Stimulated activated CD4-positive, alpha-beta T cell treated with anti-CD3 and anti-CD28 coated beads, Interleukin-12 subunit alpha, Interleukin-12 subunit beta, amount 100 ng/mL, for 4 hours (primary cell): ENCODE data around the gene SLC8A2.
A peak's percentile ranks its signal among the peaks of the same experiment; 100 is the strongest.
"Not testable (repeated sequence)": the region's sequence is repeated elsewhere in the genome, so short reads cannot be mapped to it uniquely, and the experiment has no call there.

Experiments used
- DNase-seq: peaks from one replicate; pipeline ENCODE4 v3.0.0-alpha.2; 2020

SLC8A2 gene

DNA sequence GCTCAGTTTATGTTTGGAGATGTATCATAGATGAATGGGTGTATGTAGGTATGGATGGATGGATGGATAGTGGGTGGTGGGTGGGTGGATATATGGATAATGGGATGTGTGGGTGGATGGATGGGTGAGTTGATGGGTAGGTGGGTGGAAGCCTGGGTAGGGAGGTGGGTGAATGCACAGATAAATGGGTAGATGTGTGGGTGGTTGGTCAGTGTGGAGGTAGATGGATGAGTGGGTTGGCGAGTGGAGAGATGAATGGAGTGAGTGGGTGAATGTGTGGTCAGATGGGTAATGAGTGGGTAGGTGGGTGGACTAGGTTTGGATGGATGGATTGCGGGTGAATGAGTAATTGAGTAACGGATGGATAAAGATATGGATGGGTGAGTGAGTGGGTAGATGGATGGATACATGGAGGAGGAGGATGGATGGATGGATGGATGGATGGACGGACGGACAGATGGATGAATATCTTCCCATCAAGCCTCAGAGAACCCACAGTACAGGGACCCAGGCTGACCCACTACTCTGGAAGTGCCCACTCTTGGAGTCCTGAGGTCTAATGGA is 65.8 kb downstream of the SLC8A2 start:
- no peak for DNase-seq

DNA sequence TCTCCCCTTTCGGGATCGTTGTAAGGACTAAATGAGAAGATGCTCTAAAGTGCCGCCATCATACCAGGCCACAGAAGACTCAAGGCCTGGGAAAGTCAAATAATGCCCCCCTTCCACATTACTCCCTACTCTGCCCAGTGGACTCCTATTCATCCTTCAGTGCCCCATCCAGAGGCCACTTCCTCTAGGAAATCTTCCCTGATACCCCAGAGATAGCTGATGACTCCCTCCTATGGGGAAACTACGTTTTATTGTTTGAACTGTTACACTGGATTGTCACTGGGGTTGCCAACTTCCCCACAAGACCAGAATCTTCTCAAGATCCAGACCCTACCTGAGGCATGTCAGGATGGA is 66.5 kb downstream of the SLC8A2 start:
- no peak for DNase-seq

DNA sequence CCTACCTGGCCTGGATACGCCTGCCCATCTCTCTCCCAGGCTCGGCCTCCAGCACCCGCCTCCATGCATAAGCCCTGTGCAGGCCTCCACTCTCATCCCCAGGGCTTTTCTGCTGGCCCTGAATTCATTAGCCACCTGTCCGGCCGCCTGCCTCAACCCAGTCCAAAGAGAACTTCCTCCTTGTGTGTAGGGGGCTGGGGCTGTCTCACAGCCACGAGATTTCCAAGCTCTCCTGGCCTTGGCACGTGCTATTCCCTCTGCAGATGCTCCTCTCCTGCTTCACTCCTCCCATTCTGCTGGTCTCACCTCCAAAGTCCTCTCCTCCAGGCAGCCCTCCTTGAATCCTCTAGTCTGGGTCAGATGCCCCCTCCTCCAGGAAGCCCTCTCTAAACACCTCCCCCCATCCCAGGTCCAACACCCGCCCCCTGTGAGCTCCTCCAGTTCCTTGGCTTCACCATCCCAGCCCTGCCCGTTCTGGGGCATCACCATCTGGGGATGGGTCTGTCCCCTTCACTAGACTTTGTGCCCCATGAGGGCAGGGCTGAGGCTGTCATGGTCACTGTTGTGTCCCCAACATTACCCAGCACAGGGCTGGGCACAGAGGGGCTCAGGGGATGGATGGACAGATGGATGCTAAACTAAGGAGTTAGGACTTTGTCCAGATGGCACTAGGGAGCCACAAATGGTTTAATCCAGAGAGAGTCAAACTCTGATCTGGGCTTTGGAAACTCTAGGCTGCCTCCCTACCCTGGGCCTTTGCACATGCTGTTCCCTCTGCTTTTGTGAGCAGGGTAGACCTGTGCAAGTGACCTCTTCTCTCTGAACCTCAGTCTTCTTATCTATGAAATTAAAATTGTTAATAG is 67.1 kb downstream of the SLC8A2 start:
- DNase-seq = no peak

DNA sequence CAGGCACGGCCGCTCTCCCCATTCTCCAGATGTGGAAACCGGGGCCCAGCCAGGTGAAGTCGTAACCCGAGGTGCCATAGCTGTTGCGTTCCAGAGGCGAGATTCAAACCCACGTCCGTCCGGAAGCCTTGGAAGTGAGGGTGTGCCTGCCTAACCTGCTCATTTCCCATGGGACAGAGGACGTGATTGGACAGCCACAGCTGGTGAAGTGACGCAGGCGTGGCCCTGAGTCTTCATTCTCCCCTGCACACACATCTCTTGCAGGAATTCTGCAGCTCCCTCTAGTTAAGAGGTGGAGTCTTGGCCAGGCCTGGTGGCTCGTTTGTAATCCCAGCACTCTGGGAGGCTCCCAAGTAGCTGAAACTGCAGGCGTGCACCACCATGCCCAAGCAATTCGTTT is 69.2 kb downstream of the SLC8A2 start:
- no peak for DNase-seq

DNA sequence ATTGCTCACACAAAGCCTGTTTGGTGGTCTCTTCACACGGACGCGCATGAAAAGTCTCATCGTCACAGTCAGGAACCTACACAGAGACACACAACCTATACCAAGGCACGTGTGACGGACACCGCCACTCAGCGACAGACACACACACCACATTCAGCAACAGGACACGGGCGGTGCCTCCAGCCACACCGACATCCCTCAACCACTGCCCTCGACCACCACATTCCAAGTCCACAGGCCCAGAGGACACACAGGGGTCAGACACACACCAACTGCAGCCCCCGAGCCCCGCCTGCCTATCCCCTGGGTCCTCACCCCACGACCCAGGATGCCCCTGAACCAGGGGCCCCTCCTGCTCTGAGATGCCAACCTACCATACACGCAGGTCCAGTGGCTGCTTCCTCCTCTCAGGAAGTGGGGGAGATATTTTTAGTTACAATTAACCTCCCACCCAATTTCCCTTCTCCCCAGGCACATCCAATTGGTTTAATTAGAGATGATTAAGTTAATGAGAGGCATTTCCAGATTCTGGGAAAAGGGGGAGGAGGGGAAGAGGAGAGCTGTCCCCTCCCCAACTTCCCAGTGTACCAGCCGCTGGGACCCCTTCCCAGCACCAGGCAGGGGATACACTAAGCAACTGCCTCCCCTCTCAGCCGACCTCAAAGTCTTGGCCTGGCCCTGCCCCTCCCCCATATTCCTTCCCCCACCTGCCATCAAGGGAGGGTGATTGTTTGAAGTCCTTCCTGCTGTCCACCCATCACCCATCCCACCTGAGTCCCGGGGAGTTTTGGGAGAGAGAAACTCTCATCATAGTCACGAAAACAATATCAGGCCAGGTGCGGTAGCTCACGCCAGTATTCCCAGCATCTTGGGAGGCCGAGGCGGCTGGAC is 72.7 kb downstream of the SLC8A2 start:
- DNase-seq = no peak

DNA sequence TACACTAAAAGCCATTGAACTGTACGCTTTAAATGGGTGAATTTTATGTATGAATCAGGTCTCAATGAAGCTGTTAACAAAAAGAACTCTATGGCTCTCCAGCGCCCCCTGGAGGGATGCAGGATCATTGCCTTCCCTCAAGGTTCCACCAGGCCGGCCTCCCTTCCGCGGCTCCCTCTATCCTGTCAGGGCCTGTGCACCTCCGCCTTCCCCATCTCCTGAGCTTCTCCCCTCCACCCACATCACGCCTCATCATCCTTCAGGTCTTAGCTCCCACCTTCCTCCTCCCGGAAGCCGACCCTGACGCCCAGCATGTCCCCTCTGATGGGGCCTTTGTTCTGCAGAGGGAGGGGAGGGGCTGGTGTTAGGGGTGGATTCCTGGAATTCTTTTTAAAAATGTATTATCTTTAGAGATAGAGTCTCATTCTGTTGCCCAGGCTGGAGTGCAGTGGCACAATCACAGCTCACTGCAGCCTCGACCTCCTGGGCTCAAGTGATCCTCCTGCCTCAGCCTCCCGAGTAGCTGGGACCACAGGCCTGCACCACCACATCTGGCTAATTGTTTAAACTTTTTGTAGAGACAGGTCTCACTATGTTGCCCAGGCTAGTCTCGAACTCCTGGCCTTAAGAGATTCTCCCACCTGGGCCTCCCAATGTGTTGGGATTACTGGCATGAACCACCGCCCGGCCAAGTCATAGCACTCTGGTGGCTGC is 80.0 kb downstream of the SLC8A2 start:
- DNase-seq = peak; percentile 81

DNA sequence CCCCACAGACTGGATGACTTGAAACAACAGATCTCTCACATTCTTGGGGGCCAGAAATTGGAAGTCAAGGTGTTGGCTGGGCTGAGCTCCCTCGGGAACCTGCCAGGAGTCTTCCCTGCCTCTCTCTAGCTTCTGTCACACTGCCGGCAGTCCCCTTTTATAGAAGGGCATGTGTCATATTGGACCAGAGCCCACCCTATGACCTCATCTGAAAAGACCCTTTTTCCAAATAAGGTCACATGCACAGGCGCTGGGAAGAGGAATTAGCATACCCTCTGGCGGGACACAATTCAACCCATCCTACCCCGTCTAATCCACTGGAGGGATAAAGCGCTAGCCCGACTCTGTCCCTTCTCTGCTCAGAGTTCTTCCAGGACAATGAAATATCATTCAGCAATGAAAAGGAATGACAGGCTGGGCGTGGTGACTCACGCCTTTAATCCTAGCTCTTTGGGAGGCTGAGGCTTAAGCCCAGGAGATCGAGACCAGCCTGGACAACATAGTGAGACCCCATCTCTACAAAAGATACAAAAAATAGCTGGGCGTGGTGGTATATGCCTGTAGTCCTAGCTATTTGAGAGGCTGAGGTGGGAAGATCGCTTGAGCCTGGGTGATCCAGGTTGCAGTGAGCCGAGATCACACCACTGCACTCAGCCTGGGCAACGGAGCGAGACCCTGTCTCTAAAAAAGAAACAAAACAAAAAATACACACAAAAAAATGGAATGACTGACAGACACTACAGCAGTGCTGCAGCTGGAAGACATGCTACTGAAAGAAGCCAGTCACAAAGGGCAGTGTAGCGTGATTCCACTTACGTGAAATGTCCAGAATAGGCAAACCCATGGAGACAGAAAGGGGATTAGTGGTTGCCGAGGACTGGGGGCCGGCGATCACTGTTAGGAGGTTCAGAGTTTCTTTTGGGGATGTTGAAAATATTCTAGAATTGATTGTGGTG is 80.9 kb downstream of the SLC8A2 start:
- no peak for DNase-seq

DNA sequence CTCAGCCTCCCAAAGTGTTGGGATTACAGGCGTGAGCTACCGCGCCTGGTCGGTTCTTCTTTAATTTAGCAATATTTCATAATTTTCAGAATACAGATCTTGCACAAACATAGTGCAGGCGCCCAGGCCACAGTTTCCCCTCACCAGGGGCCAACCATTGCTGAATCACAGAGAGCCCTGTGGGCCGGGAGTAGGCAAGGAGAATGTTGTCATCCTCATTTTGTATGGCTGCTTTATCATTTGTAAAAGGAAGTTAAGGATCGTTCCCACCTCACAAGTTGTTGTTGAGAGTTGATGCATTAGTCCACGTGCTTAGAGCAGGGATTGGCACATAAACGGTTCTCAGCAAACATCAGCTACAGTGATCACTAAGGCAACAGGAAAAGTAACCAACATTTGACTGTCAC is 82.5 kb downstream of the SLC8A2 start:
- DNase-seq = no peak

DNA sequence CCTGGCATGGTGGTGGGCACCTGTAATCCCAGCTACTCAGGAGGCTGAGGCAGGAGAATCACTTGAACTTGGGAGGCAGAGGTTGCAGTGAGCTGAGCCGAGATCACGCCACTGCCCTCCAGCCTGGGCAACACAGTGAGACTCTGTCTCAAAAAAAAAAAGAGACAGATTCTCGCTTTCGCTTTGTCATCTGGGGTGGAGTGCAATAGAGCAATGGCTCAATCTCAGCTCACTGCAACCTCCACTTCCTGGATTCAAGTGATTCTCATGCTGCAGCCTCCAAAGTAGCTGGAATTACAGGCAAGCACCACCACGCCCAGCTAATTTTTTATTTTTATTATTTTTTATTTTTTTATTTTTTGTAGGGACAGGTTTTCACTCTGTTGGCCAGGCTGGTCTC is 83.0 kb downstream of the SLC8A2 start:
- not testable (repeated sequence) for DNase-seq

DNA sequence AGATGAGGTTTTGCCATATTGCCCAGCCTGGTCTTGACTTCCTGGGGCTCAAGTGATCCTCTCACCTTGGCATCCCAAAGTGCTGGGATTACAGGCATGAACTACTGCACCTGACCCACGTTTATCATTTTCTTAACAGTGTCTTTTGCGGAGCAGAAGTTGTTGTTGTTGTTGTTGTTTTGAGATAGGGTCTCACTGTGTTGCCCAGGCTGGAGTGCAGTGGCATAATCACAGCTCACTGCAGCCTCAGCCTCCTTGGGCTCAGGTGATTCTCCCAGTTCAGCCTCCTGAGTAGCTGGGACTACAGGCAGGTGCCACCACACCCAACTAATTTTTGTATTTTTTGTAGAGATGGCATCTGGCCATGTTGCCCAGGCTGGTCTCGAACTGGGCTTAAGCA is 84.1 kb downstream of the SLC8A2 start:
- DNase-seq = not testable (repeated sequence)

DNA sequence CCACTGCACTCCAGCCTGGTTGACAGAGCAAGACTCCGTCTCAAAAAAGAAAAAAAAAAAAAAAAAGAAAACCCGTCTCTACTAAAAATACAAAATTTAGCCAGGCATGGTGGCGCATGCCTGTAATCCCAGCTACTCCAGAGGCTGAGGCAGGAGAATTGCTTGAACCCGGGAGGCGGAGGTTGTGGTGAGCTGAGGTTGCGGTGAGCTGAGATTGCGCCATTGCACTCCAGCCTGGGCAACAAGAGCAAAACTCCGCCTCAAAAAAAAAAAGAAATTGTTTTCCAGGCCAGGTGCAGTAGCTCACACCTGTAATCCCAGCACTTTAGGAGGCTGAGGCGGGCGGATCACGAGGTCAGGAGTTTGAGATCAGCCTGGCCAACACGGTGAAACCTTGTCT is 85.1 kb downstream of the SLC8A2 start:
- not testable (repeated sequence) for DNase-seq

DNA sequence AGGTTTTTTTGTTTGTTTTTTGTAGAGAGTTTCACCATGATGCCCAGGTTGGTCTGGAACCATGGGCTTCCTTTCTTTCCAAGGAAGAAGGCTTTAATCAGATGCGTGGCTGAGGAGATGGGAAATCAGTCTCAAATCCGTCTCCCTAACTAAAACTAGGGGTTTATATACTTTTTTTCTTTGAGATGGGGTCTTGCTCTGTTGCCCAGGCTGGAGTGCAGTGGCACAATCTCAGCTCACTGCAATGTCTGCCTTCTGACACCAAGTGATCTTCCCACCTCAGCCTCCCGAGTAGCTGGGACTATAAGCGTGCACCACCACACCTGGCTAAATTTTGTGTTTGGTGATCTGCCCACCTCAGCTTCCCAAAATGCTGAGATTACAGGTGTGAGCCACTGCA is 87.2 kb downstream of the SLC8A2 start:
- not testable (repeated sequence) for DNase-seq

DNA sequence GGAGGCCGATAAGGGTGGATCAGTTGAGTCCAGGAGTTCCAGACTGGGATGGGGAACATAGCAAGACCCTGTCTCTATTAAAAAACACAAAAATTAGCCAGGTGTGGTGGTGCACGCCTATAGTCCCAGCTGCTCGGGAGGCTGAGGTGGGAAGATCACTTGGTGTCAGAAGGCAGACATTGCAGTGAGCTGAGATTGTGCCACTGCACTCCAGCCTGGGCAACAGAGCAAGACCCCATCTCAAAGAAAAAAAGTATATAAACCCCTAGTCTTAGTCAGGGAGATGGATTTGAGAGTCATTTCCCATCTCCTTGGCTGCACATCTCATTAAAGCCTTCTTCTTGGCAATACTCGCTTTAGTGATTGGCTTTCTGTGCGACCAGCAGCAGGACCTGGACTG is 87.8 kb downstream of the SLC8A2 start:
- DNase-seq = not testable (repeated sequence)

DNA sequence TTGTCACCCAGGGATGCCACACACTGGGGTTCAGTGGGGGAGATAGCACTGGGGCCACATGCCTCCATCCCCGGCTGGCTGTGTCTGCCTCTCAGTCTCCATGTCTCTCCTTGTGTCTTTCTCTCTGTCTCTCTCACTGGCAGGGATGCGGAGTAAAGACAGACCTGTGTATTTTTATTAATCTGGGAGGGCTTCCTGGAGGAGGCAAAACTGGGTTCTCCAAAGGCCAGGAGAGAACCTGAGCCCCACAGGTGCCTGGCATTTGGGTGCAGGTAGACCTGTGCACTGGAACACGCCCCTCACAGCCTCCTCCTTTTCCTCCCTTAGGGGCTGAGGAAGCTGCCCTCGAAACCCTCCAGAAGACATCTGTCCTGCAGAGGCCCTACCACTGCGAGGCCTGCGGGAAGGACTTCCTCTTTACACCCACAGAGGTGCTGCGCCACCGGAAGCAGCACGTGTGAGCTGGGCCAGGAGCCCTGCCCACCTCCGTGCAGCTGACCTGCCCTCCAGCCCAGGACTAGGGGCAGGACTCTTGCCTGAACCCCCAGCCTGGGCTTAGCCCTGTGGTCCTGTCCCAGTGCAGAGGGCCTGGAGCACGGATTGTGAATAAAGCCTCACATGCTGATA is 89.9 kb downstream of the SLC8A2 start:
- no peak for DNase-seq

DNA sequence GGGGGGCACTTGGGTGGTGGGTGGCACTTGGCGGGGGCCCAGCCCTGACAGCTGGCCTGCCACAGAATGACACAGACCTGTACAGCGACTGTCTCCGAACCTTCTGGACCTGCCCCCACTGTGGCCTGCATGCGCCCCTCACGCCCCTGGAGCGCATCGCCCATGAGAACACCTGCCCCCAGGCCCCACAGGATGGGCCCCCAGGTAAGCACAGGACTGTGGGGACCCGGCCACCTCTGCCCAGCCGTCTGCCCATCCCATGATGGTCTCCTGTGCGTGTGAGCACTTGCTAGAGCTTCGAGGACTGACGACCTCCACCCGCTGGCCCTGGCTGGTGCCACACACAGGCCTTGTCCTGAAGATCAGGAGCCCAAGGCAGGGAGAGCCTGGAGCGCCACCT is 90.6 kb downstream of the SLC8A2 start:
- DNase-seq = no peak

DNA sequence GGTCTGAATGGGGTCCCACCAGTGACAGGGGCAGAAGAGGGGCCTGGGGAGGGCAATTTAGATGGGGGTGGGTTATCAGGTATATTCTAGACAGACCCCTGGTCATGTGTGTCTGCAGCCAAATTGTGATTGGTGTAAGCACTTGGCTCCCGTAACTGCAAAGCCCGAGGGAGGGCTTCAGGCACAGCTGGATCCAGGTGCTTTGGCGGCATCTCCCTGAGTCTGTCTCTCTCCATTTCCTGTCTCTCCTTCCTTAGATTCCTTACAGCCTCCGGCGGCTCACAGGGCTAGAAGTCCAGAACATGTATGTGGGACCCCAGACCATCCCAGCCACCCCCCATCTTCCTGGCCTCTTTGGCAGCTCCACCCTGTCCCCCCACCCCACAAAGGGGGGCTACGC is 91.1 kb downstream of the SLC8A2 start:
- DNase-seq = no peak

DNA sequence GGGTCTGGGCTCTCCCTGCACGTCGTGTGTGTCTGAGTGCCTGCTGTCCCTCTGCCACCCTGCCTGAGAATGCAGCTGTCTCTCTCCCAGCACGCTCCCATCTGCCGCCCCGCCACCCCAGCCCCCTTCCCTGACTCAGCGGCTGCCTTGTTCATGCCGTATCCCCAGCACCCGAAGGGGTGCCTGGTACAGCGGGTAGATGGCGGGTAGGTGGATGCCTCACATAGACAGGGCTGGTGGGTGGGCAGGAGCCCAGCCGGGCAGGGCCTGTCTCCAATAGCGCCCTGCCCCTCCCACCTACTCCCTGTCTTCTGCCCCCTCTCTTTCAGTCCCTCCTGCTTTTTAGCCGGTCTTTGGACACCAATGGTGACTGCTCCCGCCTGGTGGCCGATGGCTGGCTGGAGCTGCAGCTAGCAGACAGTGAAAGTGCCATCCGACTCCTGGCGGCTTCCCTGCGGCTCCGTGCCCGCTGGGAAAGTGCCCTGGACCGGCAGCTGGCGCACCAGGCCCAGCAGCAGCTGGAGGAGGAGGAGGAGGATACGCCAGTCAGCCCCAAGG is 92.2 kb downstream of the SLC8A2 start:
- no peak for DNase-seq

DNA sequence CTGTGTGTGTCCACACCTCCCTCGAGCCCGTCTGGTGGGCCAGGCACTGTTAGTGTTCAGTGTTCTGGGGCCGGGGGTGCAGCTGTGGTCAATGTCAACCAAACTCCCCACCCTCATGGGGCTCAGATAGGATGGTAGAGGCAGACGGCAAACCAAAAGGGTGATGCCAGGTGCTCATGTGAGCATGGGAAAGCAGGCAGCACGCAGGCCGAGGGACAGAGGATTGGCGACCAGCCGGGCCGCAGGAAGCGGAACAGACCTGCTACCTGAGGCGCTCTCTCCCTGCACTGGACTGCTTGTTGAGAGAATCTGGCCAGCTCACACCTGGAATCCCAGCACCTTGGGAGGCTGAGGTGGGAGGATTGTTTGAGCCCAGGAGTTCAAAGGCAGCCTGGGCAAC is 93.4 kb downstream of the SLC8A2 start:
- no peak for DNase-seq
